ENCODE measurements around the gene GALT. TPM values are rescaled to one million over a fixed set of nuclear protein-coding genes. Genes with fewer than 3 reads are reported as not detected.

The GALT gene
- total and polyA plus RNA-seq, 2 of the 13 experiments (the other 11 are each of a cell fraction or from before 2014, with no cell fraction given), result 40.4 to 46.3 TPM

DNA sequence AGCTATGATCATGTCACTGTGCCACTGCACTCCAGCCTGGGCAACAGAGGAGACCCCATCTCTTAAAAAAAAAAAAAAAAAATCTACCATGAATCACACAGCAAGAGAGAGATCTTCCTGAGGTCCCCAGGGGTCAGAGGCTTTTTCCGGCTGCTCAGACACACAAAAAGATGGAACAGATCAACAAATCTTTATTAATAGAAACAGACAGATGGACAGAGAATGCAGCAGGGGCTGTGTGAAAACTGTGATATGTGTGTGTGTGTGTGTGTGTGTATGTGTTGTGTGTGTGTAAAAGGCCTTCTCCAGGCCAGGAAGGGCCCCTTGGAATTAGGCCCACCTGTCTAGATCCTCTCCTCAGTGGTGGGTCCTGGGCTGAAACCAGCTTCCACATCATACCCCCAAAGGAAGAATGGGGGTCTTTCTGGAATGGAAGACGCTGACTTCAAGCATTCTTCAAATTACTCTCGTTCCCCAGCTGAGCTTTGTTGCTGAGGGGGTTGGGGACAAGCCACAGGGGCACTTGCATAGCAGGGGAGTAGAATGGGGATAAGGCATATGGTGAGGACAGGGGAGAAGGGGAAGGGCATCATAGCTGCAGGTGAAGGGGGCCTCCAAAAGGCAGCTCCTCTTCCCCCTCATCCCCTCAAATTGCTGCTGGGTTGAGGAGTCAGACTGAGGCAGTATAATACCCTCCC lies 11.8 kb upstream of the GALT start:
- ATAC-seq (no peak), FAIRE-seq (no peak), DNase-seq (ENCODE audit: low spot score) (no peak)
- Histone ChIP-seq H3K4me1 (ENCODE audit: insufficient read depth, low read length) (peaks cover 58% of the 10 kb centered on the region), H3K4me2 (ENCODE audit: low read depth, low read length) (no peak overlapping the region), H3K4me3 (replicated peaks in 1 of 3; ENCODE audit: insufficient read depth in 1 of 3, low read depth in 2 of 3, low read length in 3 of 3) (no peak overlapping the region), H3K36me3 (replicated peaks in 1 of 2; ENCODE audit: control insufficient read depth in 1 of 2, insufficient read depth in 2 of 2, low read length in 2 of 2) (peaks cover 3 to 4% of the 10 kb centered on the region in 2 experiments; a peak in 3 of 5 replicates), H3K9me3 (ENCODE audit: low read length) (no peaks in the 10 kb centered on the region), H2AFZ (ENCODE audit: low read length) (no peak overlapping the region), H3K27ac (ENCODE audit: extremely low read length, insufficient read depth, low read length) (no peak overlapping the region), H3K79me2 (ENCODE audit: insufficient read depth, low read length) (peaks cover 14% of the 10 kb centered on the region), H3K27me3 (ENCODE audit: control insufficient read depth in 1 of 2, insufficient read depth in 2 of 2, low read length in 2 of 2) (no peaks in the 10 kb centered on the region; a peak in 1 of 5 replicates), H3K9ac (ENCODE audit: insufficient read depth, low read depth, low read length) (no peak overlapping the region), H4K20me1 (ENCODE audit: insufficient read depth, low read length) (no peaks in the 10 kb centered on the region)
- in situ Hi-C loops (cut with HindIII; ENCODE audit: extremely low pct_ligation_motif_present, low pct_unique_long_range_greater_than_20kb), result no loop called here
- TSS peak; percentile 55 for BruUV-seq (replicated peaks)
- CTCF ChIA-PET (ENCODE audit: low intra/inter-chr PET ratio, low total read pairs), result interaction anchor here (0.5 to 4.5 kb wide), 8 partner anchors 12 to 900 kb away, joined by 3 to 54 read pairs (median 7); partner anchors contain the start of genes GALT and RPP25L
- intact Hi-C loops (cut with micrococcal nuclease; ENCODE audit: unreplicated experiment), result loop anchor here (1.0 kb wide), 1 partner anchor 22 kb away; the partner anchor contains the start of gene RPP25L
- POLR2A ChIA-PET, result interaction anchor here (0.7 to 6.9 kb wide), 6 partner anchors 8 to 28 kb away, joined by 3 to 100 read pairs (median 4); partner anchors contain the start of genes DCTN3, GALT, IL11RA and RPP25L
- WGBS (ENCODE audit: low lambda C conversion rate), result 100% methylated on average over 3 of the region's 3 CpGs
- TF ChIP-seq POLR2AphosphoS5 (IDR thresholded peaks at IDR 0.05; ENCODE audit: low read depth, low read length), result peak; percentile 17; the same call in 1 of the 2 replicates
- TF ChIP-seq ZNF552 (CRISPR knock-in tag; IDR thresholded peaks at IDR 0.05; ENCODE audit: borderline replicate concordance), result no peak
- TF ChIP-seq NFYC (CRISPR knock-in tag; IDR thresholded peaks at IDR 0.05), result no peak

- FAIRE-seq (no peak), ATAC-seq (no peak), DNase-seq (ENCODE audit: low spot score) (no peak)
- ChIA-PET POLR2A (interaction anchor here (1.9 to 6.9 kb wide), 2 partner anchors 10 to 16 kb away, joined by 9 to 100 read pairs; partner anchors contain the start of genes DCTN3 and GALT), CTCF (ENCODE audit: low intra/inter-chr PET ratio, low total read pairs) (no interaction called here)
- Histone ChIP-seq H3K9ac (ENCODE audit: insufficient read depth, low read depth, low read length) (no peak overlapping the region), H3K27me3 (ENCODE audit: control insufficient read depth in 1 of 2, insufficient read depth in 2 of 2, low read length in 2 of 2) (no peaks in the 10 kb centered on the region; a peak in 1 of 5 replicates), H3K27ac (ENCODE audit: extremely low read length, insufficient read depth, low read length) (no peak overlapping the region), H3K4me1 (ENCODE audit: insufficient read depth, low read length) (peaks cover 50% of the 10 kb centered on the region), H3K9me3 (ENCODE audit: low read length) (no peaks in the 10 kb centered on the region), H3K79me2 (ENCODE audit: insufficient read depth, low read length) (peaks cover 14% of the 10 kb centered on the region), H3K4me3 (replicated peaks in 1 of 3; ENCODE audit: insufficient read depth in 1 of 3, low read depth in 2 of 3, low read length in 3 of 3) (no peak overlapping the region; a peak in 1 of 6 replicates), H3K36me3 (replicated peaks in 1 of 2; ENCODE audit: control insufficient read depth in 1 of 2, insufficient read depth in 2 of 2, low read length in 2 of 2) (peaks cover 3 to 4% of the 10 kb centered on the region in 2 experiments; a peak in 3 of 5 replicates), H3K4me2 (ENCODE audit: low read depth, low read length) (peak overlapping the region; percentile 51; the same call in 1 of the 2 replicates), H2AFZ (ENCODE audit: low read length) (no peak overlapping the region), H4K20me1 (ENCODE audit: insufficient read depth, low read length) (no peaks in the 10 kb centered on the region)
- intact Hi-C loops (cut with micrococcal nuclease; ENCODE audit: unreplicated experiment), result no loop called here
- BruUV-seq (replicated peaks), result no TSS peak
- TF ChIP-seq AGO2 (optimal IDR thresholded peaks at IDR 0.05; ENCODE audit: low read depth, low read length), result peak; percentile 21
- no peak for TF ChIP-seq PLRG1 (conservative IDR thresholded peaks at IDR 0.05)
- 0 out of 2 replicates have a peak, but pooled peaks have one; percentile 16 for TF ChIP-seq RBFOX2 (IDR thresholded peaks at IDR 0.05; ENCODE audit: low read depth, low read length)
- 96% methylated on average over 11 of the region's 14 CpGs for whole genome bisulfite sequencing (ENCODE audit: low lambda C conversion rate)
- in situ Hi-C loops (cut with HindIII; ENCODE audit: extremely low pct_ligation_motif_present, low pct_unique_long_range_greater_than_20kb), result no loop called here
Measured at GRCh38 chr9:34635556-34635955, 10.9 kb upstream of the GALT start.

Data from HepG2 (cell line).